DMS53 (cell line): ENCODE results near the gene KRTAP4-2.
"Not testable (repeated sequence)": the region's sequence is repeated elsewhere in the genome, so short reads cannot be mapped to it uniquely, and the experiment has no call there.

Experiments used
- DNase-seq: peaks from one replicate; lab custom pipeline; 2025; lab: John Stamatoyannopoulos, UW

The KRTAP4-2 gene

GRCh38 chr17:41163828-41164227 lies 14.2 kb downstream of the KRTAP4-2 start:
- DNase-seq: no peak

GRCh38 chr17:41160648-41161047 lies 17.4 kb downstream of the KRTAP4-2 start, which contains the start of gene KRTAP4-4:
TSS of gene KRTAP4-4 (minus strand) at chr17:41160748. CDS start at chr17:41160691, 57 bp downstream.
- no peak for DNase-seq

- not testable (repeated sequence) for DNase-seq
These were observed 17.8 kb downstream of the KRTAP4-2 start for GRCh38 chr17:41160190-41160589.

GRCh38 chr17:41153856-41154255 lies 24.2 kb downstream of the KRTAP4-2 start:
- no peak for DNase-seq

- DNase-seq: no peak
These were observed 26.5 kb downstream of the KRTAP4-2 start for GRCh38 chr17:41151525-41151924.

- no peak for DNase-seq
These were observed 28.0 kb downstream of the KRTAP4-2 start for GRCh38 chr17:41150026-41150425.

- DNase-seq: no peak
These were observed 28.4 kb downstream of the KRTAP4-2 start, which contains the start of gene KRTAP4-5 for GRCh38 chr17:41149652-41149985. TSS of gene KRTAP4-5 (minus strand) at chr17:41149825. CDS start at chr17:41149767, 58 bp downstream.

GRCh38 chr17:41148971-41149651 lies 28.9 kb downstream of the KRTAP4-2 start:
- not testable (repeated sequence) for DNase-seq

GRCh38 chr17:41147531-41148204 lies 30.4 kb downstream of the KRTAP4-2 start:
- DNase-seq: no peak

- DNase-seq: no peak
These were observed 32.8 kb downstream of the KRTAP4-2 start for GRCh38 chr17:41145261-41145660.

GRCh38 chr17:41144846-41145245 lies 33.2 kb downstream of the KRTAP4-2 start:
- no peak for DNase-seq

- no peak for DNase-seq
These were observed 36.7 kb downstream of the KRTAP4-2 start for GRCh38 chr17:41141361-41141760.

GRCh38 chr17:41140360-41141131 lies 37.5 kb downstream of the KRTAP4-2 start, which contains the start of gene KRTAP4-6:
TSS of gene KRTAP4-6 (minus strand) at chr17:41140544. CDS start at chr17:41140487, 57 bp downstream.
- peak; percentile 20 for DNase-seq

- not testable (repeated sequence) for DNase-seq
These were observed 38.2 kb downstream of the KRTAP4-2 start for GRCh38 chr17:41139865-41140264.

GRCh38 chr17:41133880-41134735 lies 43.9 kb downstream of the KRTAP4-2 start:
- DNase-seq: no peak

- peak; percentile 13 for DNase-seq
These were observed 46.0 kb downstream of the KRTAP4-2 start for GRCh38 chr17:41131979-41132378.
